ENCODE results near the gene PLAC9.

PLAC9 gene

DNA sequence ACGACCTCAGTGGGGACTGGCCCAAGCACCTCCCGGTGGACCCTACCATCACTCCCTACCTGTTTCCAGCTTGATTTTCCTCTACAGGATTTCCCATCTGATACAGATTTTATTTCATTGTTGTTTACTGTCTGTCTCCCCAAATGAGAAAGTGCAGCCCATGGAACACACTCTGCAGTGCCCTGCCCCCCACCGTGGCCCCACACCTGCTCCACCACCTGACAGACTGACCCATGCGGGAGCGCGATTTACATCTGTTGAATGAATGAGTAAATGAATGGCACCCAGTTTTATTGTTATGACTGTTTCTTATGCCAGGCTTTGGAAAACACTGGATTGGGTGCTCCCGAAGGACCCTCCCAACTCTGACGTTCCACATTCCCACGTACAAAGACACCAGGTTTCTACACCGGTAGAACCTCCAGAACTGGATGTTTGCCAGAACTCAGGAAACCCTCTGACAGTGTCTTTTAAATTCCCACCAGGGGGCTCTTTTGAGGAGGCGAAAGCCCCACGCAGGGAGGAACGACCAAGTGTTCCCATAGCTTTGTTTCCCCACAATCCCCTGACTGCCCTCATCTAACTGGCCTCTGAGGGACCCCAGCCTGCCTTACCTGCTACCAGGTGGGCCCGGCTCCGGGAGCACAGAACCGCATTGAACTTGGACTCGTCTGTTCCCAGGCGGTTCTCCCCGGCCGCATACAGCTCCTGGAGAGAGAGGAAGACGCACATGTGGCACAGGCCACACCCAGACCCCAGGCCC, 29.0 kb downstream of the PLAC9 start:
- DNase-seq = no peak

DNA sequence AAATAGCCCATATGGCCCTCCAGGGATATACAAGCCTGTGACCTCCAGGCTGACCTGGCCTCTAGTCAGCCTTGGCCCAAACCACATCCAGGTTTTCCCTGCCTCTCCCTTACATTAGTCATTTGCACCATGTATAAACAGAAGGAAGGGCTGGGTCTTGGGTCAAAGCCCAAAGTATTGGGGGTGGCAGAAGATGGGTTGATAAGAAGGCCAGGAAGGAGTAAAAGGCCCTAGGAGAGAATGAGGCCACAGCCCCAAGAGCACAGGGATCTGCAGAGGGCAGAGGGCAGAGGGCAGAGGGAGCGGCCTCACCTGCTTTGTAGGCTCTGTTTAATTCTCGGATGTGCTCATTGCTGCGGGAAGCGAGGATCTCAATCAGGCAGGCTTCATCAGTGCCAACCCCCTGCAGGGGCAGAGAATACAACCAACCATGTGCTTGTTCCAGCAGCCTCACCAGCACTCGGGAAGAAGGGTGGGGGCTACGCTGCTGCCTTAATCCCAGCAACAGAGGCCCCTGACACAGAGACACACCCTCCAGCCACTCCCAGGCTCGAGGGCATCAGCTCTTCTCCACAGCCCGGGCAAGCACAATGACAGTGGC, 31.3 kb downstream of the PLAC9 start:
- DNase-seq = no peak

DNA sequence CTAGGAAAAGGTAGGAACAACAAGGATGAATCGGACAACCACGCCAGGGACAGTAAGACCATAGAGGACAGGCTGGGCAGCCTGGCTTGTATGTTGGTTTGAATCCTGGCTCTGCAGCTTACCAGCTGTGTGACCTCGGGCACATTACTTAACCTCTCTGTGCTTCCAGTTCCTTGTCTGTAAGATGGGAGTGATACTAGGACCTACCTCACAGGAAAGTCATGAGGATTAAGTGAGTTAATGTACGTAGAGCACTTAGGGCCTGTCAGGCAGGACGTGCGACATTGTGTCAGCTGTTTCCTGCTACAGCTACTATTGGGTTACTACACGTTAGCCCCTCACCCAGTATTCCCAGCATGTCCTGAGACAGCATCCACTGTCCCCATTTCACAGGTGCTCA, 32.1 kb downstream of the PLAC9 start:
- DNase-seq = no peak

DNA sequence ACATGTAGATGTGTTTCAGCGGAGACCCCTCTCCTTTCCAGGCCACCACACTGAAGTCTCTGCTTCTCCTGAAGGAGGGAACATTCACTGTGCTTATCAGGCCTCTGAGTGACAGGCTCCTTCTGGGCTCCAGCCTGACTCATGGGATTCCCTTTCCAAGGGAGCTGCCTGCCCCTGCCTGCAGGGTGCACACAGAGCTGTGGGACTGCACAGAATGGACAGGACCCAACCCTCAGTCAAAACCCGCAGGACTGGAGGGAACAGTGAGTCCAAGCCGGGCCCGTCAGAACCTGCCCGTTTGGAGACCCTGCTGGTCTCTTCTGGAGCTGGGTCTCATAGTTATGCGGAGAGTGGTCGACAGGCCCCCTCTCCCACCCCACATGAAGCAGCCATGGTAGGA, 32.6 kb downstream of the PLAC9 start:
- DNase-seq = no peak

DNA sequence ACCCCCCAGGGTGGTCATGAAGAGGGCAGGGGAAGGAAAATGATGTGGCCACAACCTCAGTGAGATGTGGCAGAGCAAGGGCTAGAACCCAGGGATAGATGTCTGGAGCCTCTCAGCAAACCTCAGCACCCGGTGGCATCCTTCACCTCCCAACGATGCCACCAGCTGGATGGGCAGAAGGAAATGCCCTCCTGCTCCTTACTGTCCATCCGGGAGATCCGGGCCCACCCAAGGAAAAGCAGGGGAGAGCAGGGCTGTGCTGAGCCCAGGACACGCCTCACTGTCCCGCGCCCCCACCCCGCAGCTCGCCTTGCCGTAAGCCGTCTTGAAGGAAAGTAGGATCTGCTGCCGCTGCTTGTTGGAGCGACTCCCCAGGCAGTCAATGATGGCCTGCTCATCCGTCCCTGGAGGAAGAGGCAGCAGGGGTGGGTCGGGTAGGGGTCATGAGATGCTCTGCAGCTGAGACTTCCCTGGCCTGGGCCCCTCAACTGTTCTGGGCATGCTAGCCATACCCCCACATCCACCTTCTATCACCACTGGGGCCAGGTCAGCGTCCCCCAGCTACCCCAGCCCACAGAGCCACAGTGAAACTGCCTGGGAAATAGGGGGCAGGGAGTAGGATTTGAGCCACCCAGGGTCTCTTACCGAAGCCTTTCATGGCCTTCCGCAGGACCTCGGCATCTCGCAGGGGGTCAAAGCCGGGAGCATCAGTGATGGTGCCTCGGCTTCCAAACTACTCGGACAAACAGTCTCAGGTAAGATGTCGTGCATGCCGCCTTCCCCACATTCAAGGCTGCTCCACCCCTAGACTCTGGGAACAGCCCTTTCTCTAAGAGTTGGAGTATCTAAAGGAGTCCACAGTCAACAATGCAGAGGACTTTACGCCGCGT, 34.3 kb downstream of the PLAC9 start:
- DNase-seq = no peak

DNA sequence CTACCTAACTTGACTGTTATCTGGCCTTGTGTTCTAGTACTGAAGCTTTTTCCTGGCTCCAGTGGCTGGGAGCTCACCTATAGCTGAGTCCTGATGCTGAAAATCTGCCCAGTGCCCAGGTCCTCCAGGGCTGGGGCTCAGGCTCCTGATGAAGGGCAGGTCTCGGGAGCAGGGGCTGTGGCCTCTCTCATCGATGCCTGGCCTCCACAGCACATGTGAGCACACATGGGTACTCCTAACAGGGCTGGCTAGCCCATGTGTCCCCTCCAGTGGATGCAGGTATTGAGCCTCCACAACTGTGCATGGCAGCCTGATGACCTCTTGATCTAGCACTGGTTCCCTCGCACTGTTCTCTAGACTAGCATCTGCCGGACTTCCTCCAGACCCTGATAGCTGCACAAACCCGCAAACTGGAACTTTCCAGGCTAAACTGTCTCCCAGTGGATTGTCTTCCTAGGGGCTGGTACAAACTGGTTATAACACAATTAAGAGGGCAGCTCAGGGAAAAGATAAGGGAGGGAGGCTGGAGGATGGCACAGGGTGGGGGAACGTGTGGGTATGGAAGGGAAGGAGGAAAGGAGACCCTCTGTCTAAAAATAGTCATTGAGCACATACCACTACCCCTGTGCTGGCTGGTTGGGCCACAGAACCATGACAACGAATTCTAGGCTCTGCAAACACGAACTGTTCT, 35.1 kb downstream of the PLAC9 start:
- DNase-seq = no peak

DNA sequence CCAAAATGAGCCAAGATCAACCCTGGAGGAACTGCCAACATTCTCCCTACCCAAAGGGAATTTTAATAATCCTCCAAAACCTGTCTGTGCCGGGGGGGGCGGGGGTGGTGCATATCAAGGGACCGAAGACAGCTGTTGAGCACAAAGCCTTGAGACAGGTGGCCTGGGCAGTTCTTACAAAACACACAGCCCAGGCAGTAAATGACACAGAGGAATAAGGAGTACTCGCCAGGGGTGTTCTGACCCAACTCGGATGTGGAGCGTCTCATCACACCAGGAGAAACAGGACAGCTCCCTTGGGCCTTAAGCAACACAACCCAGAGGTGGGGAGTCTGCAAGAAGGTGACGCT, 35.6 kb downstream of the PLAC9 start:
- no peak for DNase-seq

DNA sequence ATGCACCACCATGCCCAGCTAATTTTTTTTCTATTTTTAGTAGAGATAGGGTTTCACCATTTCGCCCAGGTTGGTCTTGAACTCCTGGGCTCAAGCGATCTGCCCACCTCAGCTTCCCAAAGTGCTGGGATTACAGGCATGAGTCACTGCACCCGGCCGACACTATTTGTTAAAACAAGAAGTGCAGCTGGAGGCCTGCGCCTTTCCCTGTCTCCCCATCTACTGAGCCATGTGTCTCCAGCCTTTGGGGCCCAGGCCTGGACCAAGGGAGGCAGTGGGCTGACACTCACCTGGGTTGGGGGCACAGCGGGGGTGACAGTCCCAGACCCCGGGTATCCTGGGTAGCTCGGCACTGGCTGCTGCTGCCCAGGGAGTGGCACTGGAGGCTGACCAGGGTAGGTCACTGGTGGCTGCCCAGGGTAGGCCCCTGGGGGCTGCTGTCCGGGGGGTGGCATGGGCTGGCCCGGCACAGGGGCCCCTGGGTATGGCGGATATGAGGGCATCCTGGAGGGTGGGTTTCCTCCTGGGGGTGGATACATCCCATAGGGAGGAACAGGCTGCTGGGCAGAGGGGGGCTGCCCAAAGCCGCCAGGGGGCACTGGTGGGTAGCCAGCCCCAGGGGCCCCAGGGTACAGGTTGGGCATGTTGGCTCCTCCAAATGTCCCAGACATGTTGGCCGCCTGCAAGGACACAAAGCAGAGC, 36.3 kb downstream of the PLAC9 start:
- no peak for DNase-seq

DNA sequence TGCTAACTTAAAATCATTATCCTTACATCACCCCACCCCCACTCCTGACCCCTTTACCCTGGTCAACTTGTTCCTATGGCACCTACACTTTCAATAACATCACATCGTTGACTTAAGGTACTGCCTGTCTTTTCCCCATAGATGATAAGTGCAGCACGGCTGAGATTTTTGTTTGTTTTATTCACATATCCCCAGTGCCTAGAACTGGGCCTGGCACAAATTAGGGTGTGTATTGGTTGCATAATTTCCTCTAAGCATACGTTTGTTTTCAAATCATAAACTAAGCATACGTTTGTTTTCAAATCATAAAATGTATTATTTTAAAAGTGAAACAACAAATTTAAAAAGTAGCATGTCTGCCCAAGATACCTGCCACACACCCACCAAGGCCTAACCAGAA, 37.5 kb downstream of the PLAC9 start:
- no peak for DNase-seq

DNA sequence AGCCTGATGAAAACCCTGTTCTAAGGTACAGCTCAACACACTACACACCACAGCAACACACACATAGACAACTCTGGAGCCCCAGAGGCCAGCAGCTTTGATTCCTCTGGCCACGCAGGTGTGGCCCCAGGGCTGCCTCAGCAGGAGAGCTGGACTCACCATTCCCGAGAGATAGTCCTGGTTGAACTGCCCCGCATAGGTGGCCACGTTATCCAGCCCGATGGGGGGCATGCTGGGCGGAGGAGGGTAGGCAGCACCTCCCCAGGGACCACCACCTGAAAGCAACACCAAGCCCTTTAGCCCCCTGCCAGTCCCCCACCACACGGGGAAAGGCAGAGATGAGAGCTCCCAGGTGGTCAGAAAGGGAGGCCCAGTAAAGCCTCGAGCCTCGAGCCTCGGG, 38.1 kb downstream of the PLAC9 start:
- no peak for DNase-seq

DNA sequence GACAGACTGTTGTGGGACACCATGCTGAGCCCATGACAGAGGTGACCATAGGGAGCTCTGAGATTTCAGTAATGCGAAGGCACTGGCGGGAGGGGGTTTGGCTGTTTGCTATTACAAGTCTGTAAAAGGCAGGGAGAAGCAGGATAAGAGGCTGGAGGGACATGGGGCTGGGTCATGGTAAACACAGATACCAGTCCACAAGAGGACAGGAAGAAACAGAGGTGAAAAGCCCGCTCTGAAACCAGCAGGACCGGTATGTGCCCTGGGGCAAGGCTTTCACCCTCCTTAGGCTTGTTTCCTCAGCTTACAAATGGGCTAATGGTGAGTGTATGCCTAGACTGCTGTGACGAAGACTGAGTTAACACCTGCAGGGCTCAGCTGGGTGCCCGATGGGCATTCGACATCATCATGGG, 38.7 kb downstream of the PLAC9 start:
- DNase-seq = no peak

DNA sequence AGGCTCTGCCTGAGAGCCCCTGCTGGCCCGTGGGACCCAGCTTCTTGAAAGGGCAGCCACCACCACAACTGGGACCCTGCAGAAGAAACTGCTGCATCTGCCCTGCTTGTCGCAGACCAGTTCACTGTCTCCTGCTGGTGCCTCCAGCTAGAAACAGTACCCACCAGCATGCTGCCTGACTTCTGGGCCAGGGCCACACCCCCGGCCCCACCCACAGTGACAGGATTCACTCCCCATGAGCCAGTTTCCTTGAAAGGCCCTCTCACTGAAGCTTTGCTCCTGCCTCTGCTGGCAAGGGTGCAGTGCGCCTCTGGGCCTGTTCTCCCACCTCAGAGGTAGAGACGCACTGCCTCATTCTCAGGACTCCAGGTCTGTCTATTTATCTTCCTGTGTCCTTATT, 40.4 kb downstream of the PLAC9 start:
- no peak for DNase-seq

DNA sequence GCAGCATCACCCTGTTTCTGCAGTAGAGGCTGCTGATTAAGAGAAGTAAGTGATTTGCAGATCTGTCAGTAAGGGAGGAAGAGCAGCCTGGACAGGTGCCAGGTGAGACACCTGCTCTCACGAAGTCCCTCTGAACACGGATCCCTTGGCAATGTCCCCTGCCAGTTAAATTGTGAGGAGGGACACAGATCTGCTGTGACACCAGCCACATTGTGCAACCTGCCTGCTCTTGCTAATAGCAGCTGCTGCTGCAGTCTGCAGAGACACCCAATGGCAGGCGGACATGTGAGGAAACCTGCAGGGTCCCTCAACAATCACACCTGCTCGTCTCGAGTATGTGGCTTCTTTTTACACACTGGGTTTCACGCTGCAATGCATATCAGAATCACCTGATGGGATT, 40.9 kb downstream of the PLAC9 start:
- DNase-seq = no peak

DNA sequence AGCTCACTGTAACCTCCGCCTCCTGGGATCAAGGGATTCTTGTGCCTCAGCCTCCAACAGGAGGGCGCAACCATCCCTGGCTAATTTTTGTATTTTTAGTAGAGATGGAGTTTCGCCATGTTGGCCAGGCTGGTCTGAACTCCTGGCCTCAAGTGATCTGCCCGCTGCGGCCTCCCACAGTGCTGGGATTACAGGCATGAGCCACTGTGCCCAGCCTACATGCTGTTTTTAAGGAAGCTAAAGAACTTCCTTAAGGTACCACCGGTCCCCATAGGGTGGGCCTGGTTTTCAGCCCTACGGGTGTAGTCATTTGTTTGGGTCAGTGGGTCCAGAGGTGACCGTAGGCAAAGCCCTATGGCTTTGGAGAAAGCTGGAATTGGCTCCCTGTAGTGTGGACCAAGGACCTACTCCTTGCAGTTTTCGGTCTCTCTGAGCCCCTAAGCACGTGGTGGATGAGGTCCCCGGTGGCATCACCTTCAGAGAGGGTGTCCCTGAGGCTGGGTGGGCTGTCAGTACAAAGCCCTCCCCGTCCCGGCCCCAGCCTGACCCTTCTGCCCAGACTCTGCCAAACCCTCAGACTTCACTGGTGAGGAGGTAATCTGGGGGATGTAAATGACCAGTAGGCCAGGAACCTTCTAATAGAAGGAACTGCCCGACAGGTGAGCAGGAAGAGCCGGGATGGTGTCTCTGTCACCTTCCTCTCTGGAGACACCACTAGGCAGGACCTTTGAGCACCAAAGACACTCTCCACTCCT, 42.3 kb downstream of the PLAC9 start:
- no peak for DNase-seq

DNA sequence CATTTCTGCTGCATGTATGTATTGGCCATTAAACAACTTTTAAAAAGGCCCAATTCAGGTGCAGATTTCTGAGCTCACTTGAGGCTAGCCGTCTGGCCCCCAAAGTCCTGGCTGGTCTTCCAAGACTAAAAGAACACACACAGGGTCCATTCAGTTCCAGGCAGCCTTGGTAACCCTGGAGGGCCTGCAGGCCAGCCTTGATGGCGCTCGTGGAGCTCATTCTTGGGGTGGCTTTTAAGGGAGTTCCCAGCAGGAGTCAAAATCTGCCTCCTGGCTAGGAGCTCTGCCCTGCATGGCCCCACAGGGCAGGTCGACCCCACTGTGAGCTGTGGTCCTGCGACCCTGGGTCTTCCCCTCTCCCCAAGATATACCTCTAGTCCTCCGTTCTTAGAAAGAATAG, 44.0 kb downstream of the PLAC9 start:
- DNase-seq = no peak

DNA sequence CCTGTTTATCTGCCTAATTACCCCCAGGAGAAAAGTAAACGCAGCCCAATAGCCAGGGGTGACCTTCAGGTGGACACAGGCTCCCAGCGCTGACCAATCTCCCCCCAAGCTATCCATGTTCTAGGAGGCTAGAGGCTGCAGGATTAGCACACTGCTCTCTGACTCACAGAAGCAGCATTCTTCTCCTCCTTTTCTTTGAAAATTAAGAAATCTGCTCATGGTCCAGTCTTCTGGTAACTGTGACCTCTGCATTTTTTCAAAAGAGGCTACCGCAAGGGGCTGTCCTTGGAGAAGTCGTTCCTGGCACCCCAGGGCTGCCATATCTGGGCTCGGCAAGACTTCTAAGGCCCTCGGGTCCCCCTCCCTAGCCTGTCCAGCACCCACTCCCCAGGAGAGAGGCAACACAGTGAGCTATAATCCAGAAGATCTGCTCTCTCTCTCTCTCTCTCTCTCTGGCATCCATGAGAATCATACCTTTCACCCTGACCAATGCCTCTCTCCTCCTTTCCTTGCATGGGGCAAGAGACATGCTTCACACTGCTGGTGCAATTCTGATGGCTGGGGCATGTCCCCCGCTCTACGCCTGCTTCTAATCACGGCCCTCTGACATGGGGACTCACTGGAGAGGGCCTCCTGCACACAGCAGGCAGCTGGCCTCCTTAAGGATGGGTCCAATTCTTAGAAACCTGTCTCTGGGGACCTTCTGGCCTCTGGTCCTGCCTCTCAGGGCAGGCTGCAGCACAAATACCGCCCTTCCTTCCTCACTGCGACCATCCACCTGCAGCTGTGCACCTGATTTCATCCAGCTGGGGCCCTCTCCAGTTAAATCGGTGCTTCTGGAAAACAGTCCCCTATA, 45.5 kb downstream of the PLAC9 start:
- no peak for DNase-seq

DNA sequence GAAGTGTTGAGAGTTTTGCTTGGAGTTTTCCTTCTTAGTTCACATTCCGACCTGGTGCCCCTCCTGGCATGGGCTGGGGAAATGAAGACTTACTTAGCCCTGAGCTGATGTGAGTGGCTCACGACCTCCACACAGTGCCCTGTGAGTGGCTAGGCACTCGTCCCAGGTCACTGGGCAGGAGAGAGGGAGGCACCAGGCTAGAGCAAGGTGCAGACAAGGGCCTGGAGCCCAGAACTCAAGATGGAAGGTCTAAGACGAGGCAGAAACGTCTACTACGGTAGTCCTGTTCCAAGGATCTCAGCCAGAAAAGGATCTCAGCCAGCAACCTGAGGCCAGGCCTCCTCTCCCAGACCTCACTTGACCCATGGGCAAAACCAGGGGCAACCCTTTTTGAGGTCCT, 50.5 kb downstream of the PLAC9 start:
- DNase-seq = no peak

DNA sequence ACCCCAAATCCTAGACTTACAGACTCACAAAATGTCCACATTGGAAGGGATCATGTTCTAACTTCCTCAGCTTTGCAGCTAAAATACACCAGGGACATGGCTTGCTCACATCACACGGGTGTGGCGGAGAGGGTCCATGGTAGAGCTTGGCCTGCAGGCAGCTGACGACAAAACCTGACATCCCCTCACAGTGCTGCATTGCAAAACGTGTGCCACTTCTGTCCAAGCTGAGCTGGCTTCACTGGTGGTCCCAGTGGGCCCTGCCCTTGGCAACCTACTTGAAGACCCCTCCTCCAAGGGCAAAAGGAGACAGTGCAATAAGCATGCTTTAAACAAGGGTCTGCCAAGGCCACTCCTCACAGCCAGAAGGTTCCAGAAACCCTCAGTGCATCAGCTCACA, 50.9 kb downstream of the PLAC9 start:
- no peak for DNase-seq

DNA sequence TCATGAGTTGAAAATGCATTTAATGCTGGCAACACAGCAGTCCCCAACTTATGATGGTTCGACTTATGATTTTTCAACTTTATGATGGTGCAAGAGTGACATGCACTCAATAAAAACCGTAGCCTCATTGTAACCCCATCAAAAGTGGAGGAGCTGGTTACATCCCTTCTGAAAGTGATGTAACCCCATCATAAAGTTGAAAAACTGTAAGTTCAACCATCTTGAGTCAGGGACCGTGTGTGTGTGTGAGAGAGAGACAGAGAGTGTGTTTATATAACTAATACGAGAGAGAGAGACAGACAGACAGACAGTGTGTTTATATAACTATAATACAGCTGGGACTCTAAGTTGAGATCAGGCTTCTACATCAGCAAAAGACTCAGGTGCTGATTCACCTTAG, 51.8 kb downstream of the PLAC9 start:
- DNase-seq = no peak

DNA sequence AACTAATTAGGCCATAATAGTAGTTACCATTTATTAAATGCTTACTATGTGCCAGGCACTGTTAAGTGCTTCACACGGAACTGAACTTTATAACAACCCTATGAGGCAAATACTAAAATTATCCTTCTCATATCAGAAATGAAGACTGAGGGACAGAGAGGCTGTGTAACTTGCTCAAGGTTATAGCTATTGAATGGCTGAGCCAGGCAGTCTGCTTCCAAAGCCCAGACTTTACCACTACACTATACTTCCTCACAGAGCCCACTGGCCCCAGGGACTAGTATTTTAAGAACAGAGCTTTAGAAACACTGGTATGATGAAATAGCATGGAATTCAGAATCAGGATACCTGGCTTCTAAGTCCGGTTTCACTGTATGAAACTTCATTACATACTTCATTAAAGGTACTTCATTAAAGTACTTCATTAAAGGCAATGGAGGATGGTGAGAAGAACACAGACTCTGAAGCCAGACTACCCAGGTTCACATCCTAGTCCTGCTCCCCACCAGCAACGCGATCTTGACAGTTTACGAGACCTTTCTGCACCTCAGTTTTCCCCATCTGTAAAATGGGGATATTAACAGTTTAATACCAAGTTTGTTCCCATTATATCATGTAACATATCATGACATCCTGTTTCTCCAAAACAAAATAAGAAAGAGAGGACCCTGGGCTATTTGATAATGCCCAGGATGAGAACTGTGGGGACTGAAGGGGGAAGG, 53.2 kb downstream of the PLAC9 start:
- no peak for DNase-seq

Measured in left hindlimb (tissue), 1 donor.